Stimulated activated effector memory CD8-positive, alpha-beta T cell treated with anti-CD3 and anti-CD28 coated beads, Interleukin-12 subunit alpha, Interleukin-12 subunit beta, amount 100 ng/mL, for 72 hours (primary cell): Measurements from ENCODE around the gene AGER.

ENCODE experiments used
- ATAC-seq: fragments of 150-1000 bp; cut with Tn5 transposase; 2 replicates; pipeline ENCODE4 v1.10.0; 2021
- DNase-seq, 2 donors: peaks; one replicate each; pipeline ENCODE4 v3.0.0; 2021 to 2022; ENCODE audit warnings: low spot score in 2 of 2
- H3K27ac Mint-ChIP-seq: one replicate; pipeline ENCODE4 v1.8.0; 2022; ENCODE audit warnings: mild to moderate bottlenecking, mixed read lengths
- H3K36me3 Mint-ChIP-seq: one replicate; pipeline ENCODE4 v1.8.0; 2022; ENCODE audit warnings: mild to moderate bottlenecking, mixed read lengths
- H3K4me1 Mint-ChIP-seq: one replicate; pipeline ENCODE4 v1.8.0; 2022; ENCODE audit warnings: mixed read lengths
- H3K4me3 Mint-ChIP-seq: one replicate; pipeline ENCODE4 v1.8.0; 2022; ENCODE audit warnings: mild to moderate bottlenecking, mixed read lengths
- H3K9me3 Mint-ChIP-seq: one replicate; pipeline ENCODE4 v1.8.0; 2022; ENCODE audit warnings: mixed read lengths

Gene AGER

DNA sequence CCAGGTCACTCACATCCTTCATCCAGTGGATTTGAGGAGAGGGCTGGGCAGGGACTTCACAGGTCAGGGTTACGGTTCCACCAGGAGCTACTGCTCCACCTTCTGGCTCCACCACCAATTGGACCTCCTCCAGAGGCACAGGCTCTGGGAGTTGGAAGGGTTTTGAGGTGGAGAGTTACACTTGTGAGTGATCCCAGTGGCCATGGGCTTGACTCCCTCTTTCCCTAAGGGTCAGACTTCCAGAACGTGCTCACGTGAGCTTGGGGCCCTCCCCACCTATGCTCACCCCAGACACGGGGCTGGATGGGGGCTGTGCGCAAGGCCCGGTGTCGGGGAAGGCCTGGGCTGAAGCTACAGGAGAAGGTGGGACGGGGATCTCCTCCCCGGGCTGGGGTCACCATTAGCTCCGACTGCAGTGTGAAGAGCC is 1.5 kb downstream of the AGER start:
- Mint-ChIP-seq H3K4me3 (no peak overlapping the region), H3K4me1 (peaks cover 78% of the 10 kb centered on the region), H3K9me3 (no peaks in the 10 kb centered on the region), H3K36me3 (peaks cover 100% of the 10 kb centered on the region), H3K27ac (peak overlapping the region; percentile 99)
- ATAC-seq (no peak), DNase-seq (no peak)

DNA sequence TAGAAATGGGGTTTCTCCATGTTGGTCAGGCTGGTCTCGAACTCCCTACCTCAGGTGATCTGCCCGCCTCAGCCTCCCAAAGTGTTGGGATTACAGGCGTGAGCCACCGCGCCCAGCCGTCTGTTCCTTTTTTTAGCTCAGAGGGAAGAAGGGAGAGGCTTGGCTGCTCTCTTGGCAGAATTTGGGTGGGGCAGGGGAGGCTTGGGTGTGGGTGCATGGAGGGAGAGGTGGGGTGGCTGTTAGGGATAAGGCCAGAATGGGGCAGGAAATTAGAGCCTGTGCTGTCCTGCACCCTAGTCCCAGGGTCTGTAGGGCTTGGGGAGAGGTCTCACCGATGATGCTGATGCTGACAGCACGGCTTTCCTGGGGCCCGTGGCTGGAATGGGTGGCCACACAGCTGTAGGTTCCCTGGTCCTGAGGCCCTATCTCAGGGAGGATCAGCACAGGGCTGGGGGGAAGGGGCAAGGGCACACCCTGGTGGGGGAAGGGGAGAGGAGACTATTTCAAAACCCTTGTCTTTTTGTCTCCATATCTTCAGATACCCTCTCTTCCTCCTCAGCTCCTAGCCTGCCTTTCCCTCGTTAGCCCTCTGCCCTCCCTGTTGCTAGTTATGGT is 2.0 kb downstream of the AGER start:
- DNase-seq (no peak), ATAC-seq (no peak)
- peaks cover 78% of the 10 kb centered on the region for H3K4me1 Mint-ChIP-seq
- H3K9me3 Mint-ChIP-seq = no peaks in the 10 kb centered on the region
- H3K36me3 Mint-ChIP-seq = peaks cover 96% of the 10 kb centered on the region
- H3K27ac Mint-ChIP-seq = peak overlapping the region; percentile 99
- no peak overlapping the region for H3K4me3 Mint-ChIP-seq

DNA sequence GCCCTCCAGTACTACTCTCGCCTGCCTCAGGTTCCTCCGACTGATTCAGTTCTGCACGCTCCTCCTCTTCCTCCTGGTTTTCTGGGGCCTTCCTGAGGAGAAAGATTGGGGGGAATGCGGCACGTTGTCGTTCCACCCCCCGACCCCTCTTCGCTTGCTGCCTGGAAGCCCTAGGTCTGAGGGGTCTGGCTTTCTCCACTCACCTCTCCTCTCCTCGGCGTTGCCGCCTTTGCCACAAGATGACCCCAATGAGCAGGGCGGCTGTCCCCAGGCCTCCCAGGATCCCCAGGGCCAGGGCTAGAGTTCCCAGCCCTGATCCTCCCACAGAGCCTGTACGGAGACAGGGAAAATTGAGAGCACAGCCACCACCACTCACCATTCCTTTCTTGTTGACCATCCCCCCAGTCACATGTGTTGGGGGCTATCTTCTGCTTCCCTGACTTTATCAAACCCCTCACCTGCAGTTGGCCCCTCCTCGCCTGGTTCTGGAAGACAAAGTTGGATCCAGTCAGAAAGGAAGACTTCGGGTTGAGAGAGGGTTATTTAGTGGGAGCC is 2.8 kb downstream of the AGER start:
- no peaks in the 10 kb centered on the region for H3K9me3 Mint-ChIP-seq
- peaks cover 88% of the 10 kb centered on the region for H3K36me3 Mint-ChIP-seq
- no peak overlapping the region for H3K4me3 Mint-ChIP-seq
- no peak for ATAC-seq
- H3K27ac Mint-ChIP-seq = peak overlapping the region; percentile 80
- H3K4me1 Mint-ChIP-seq = peaks cover 78% of the 10 kb centered on the region
- DNase-seq = no peak

DNA sequence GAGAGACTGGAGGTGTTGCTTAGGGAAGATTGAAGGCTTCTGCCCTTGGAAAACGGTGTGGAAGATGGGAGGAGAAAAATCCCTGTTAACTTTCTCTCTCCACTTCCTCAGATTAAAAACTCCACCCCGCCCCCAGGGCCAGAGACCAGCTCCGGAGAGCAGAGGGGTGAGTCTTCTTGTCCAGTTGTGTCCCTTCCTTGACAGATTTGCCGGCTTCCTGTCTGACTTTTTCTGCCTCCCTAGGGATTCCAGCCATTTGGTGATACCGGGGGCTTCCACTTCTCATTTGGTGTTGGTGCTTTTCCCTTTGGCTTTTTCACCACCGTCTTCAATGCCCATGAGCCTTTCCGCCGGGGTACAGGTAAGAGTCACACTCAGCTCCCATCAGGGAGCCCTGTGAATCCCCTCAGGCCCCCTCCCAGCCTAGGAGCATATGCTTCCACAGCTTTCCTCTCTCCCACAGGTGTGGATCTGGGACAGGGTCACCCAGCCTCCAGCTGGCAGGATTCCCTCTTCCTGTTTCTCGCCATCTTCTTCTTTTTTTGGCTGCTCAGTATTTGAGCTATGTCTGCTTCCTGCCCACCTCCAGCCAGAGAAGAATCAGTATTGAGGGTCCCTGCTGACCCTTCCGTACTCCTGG is 4.2 kb downstream of the AGER start:
- DNase-seq (no peak), ATAC-seq (no peak)
- peak overlapping the region; percentile 91 for H3K27ac Mint-ChIP-seq
- H3K9me3 Mint-ChIP-seq = no peaks in the 10 kb centered on the region
- peaks cover 74% of the 10 kb centered on the region for H3K36me3 Mint-ChIP-seq
- peak overlapping the region; percentile 83 for H3K4me3 Mint-ChIP-seq
- H3K4me1 Mint-ChIP-seq = peaks cover 72% of the 10 kb centered on the region

DNA sequence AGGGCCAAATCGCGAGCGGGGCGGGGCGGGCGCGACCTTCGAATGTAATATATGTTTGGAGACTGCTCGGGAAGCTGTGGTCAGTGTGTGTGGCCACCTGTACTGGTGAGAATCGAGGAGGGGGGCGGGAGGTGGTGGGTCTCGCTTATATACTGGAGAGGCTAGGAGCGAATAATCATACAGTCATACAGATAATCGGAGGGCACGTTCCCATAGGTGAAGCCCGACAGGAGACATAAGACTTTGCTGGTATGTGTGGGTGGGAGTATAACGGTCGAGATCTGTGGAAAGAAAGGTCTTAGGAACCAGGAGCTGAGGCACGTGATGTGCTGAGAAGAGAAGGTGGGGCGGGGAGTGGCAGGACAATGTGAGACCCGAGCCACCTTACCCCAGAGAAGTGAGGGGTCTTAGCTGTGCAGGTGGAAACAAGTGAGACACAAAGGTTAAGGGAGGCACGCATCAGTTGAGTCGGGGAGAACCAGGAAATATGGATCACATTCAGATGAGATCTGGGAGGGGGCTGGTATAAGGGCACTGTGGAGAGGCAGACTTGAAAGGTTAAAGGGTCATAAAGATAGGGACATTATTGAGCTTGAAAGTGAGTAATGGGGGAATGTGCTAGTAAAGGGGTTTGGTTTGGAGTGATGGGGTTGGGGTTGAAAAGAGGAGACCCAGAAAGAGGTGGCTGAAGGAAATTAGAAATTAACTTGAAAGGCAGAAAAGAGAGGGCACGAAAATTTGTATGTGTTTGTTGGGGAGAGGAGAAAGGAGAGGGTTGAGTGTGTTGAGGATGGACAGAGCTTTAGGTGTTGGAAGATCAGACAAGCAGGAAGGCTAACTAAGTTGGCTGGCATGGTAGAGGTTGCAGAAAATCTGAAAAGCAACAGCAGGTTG is 5.3 kb downstream of the AGER start:
- Mint-ChIP-seq H3K4me1 (peaks cover 73% of the 10 kb centered on the region), H3K4me3 (peak overlapping the region; percentile 83)
- ATAC-seq = peak; percentile 0

DNA sequence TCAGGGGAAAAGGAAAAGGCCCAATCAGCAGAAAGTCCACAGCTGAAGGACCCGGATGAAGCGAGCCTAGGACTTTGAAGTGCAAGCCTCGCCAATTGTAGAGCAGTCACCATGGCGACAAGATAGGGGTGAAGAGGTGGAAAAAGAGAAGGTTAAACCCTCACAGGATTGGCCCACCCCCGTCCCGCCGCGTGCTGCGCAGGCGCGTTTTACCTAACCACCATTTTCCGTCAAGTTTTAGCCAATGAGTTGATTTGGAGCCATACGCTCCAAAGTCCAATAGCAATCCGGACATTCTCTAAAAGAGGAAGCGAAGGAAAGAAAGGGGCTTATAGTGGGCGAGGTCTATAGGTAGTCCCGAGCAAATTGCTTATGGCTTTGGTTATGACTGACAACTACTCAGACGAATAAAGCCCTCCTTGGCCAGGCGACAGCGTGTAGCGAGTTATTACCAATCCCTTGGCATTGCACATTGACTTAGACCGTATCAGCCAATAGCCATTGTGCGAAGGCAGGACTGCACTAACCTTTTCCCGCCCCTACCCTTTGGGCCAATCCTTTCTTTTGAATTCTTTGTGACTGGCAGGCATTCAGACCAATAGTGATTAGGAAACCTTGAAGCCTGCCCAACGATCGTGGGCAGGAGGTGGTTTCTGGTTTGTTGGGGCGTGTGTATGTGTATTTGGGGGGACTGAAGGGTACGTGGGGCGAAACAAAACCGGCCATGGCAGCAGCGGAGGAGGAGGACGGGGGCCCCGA is 6.1 kb downstream of the AGER start, which contains the start of gene RNF5:
Gene RNF5, plus strand, starts transcription at position 618 of the 759 bp plus-strand sequence. Its CDS starts 107 bp downstream, at position 725.
- H3K9me3 Mint-ChIP-seq = no peaks in the 10 kb centered on the region
- H3K4me3 Mint-ChIP-seq = peak within 1 kb of the TSS; percentile 83
- H3K27ac Mint-ChIP-seq = peak within 1 kb of the TSS; percentile 91
- ATAC-seq = peak; percentile 91
- peaks cover 73% of the 10 kb centered on the region for H3K4me1 Mint-ChIP-seq
- peak; percentile 71 to 92 for DNase-seq
- H3K36me3 Mint-ChIP-seq = peaks cover 55% of the 10 kb centered on the region

More for the DNA sequence above, 5.3 kb downstream of the AGER start:
- H3K9me3 Mint-ChIP-seq = no peaks in the 10 kb centered on the region
- peak overlapping the region; percentile 91 for H3K27ac Mint-ChIP-seq
- no peak for DNase-seq
- peaks cover 63% of the 10 kb centered on the region for H3K36me3 Mint-ChIP-seq

DNA sequence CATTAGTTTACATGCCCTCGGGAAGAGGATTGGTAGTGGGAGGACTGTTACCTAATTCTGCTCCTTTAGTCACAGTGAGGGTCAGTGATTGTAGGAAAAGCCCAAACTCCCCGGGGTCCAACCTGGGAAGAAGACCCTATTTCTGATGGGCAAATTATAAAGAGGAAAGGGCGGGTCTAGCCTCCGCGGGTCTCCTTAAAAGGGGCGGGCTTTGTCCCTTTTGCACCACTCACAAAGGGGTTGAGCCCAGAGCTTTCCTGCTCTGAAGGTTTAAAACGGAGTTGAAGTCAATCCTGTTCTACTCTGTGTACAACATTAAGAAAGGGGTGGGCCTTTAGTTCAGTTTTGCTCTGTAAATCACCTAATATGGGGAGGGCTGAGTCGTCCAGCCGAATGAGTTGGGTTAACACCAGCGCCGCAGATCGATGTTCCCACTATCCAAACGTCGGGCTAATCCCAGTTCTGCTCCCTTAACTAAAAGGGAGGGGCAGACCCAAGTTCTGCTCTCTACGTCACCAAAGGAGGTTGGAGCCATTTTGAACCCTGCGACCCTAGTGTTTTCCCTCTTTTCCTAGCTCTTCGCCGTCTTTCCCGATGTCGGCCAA is 6.8 kb downstream of the AGER start:
- H3K9me3 Mint-ChIP-seq = no peaks in the 10 kb centered on the region
- ATAC-seq = peak; percentile 0
- H3K27ac Mint-ChIP-seq = peak overlapping the region; percentile 91
- peaks cover 48% of the 10 kb centered on the region for H3K36me3 Mint-ChIP-seq
- peak in 1 of 2 donors; percentile 75 for DNase-seq
- H3K4me1 Mint-ChIP-seq = peaks cover 71% of the 10 kb centered on the region
- peak overlapping the region; percentile 83 for H3K4me3 Mint-ChIP-seq

DNA sequence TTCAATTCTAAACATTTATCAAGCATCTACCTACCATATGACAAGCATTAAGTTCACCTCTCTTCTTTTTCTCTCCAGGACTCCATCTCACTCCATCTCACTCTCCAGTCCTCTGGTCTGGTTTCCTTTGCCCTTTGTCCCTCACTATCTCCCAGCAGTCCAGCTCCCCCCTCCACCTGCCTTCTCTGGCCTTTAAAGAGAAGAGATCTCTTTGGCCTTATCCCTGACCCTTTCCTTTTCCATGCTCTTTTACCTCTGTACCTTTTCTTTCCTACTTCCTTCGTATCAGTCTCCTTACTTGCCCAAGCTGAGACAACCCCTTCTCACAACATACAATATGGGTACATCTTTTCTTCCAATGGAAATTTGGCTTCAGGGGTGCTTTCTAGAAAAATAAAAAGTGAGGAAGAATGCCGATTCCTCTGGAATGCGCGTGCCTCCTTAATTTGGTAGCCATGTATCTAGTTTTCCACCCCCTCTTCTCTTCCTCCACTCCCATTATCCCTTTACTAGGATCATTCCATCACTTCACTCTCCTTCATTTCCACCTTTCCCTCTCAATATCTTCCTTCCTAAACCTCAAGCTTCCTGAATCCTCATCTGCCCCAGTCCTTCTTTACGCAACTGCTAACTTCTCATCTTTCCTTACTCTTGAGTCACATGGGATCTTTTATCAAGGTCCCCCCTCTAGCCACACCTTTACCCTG is 7.4 kb downstream of the AGER start:
- DNase-seq = no peak
- H3K9me3 Mint-ChIP-seq = no peaks in the 10 kb centered on the region
- H3K4me1 Mint-ChIP-seq = peaks cover 70% of the 10 kb centered on the region
- peak overlapping the region; percentile 83 for H3K4me3 Mint-ChIP-seq
- peak overlapping the region; percentile 91 for H3K27ac Mint-ChIP-seq
- peaks cover 42% of the 10 kb centered on the region for H3K36me3 Mint-ChIP-seq
- no peak for ATAC-seq

DNA sequence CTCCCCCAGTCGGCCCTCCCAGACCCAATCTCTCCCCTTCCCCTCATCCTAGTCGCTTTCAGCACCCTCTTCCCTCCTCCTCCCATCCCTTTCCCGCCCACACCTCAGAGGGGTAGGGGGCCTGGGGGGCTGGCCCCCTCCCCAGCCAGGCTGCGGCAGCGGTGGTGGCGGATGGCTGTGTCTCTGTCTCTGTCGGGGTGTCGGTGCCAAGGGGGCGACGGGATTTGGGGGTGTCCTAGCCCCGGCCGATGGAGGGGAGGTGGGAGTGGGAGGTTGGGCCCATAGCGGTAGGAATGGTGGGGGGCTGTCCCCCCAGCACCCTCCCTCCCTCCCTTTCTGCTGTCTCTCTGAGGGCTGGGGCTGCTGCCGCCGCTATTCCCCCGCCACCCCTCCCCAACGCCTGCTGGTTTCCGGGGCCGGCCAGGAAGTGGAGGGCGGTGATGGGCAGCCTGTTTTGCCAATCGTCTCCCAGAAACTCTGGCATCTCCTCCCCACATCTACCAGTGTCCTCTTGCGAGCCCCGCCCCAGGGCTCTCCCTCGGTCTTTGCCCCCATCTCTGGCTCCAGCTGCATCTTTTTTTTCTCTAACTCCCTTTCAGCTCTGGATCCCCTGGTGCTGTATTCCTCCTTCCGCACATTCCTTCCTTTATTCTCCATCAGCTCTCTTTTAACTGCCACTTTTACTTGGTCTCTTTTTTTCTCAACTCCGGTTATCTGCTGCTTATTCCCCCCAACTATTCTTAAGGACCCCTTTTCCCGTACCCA is 8.2 kb downstream of the AGER start, which contains the start of gene AGPAT1:
Gene AGPAT1, minus strand, starts transcription at position 374 of the 765 bp plus-strand sequence. CDS start 4,588 bp downstream, outside the sequence.
- H3K27ac Mint-ChIP-seq = peak within 1 kb of the TSS; percentile 91
- peak; percentile 91 to 99 for DNase-seq
- peak within 1 kb of the TSS; percentile 83 for H3K4me3 Mint-ChIP-seq
- peaks cover 68% of the 10 kb centered on the region for H3K4me1 Mint-ChIP-seq
- peaks cover 35% of the 10 kb centered on the region for H3K36me3 Mint-ChIP-seq
- no peaks in the 10 kb centered on the region for H3K9me3 Mint-ChIP-seq
- peak; percentile 69 for ATAC-seq

DNA sequence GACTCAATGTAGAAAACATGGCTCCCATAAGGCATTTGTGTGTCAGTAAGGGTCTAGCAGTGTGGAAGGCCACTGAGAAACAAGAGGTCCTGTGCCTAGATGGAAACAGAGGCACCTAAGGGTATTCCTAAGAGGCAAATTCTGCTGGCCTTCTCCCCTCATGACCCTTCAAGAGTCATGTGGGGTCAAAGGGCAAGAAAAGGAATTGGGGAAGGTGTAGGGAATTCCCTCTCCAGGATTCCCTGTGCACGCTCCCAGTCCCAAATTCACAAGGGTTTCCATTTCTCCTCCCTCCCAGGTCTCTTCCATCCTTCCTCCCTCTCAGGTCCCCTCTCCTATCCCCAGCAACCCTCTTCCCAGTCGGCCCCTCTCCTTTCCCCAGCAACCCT is 8.7 kb downstream of the AGER start:
- Mint-ChIP-seq H3K4me3 (peak overlapping the region; percentile 83), H3K4me1 (peaks cover 68% of the 10 kb centered on the region), H3K9me3 (no peaks in the 10 kb centered on the region), H3K36me3 (peaks cover 35% of the 10 kb centered on the region), H3K27ac (peak overlapping the region; percentile 91)
- DNase-seq (no peak), ATAC-seq (no peak)

DNA sequence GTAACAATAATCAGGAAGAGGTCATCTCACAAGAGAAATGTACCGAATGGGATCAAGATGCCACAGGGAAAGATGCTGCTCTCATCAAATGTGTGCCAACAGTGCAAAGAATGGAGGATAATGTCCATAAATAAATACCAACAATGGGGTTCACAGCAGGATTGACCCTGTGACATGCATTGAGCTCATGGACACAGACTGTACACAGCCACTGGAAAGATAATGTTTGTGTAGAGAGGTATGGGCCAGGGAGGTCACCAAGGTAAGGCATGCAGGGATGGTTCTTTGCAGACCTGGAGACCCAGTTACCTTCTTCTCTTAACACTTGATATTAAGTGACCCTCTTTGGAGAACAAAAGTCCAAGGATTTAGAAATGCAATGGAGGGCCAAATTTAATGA is 9.6 kb downstream of the AGER start:
- no peak overlapping the region for H3K27ac Mint-ChIP-seq

DNA sequence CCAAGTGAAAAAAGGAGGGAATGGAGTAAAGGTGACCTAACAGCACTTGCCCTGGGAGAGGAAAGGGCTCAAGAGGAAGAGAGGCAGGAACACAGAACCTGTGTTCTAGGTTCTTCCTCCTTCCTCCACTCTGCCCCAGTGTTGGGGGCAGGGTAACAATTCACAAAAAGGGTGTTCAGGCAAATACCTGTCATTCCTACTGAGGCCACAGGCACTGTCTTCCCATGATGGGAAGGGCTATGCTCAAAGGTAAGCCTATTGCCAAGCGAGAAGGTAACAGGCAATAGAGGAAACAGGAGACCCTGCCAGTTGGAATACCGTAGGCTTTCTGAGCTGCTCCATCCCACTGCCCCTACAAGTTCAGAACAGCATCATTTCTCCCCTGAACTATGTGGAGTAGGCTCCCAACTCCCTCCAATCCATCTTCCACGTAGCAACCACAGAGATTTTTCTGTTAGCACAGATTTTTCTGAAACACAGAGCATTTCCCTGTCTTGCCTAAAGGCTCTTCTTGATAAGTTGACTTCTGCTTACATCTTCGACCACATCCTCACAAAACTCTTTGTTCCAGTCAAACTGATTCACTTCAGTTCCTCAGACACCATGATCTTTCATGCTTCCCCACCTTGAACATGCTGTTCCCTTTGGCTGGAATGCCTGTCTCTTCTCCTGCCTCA is 10.9 kb downstream of the AGER start:
- peaks cover 34% of the 10 kb centered on the region for H3K36me3 Mint-ChIP-seq
- no peaks in the 10 kb centered on the region for H3K9me3 Mint-ChIP-seq
- H3K4me3 Mint-ChIP-seq = no peak overlapping the region
- ATAC-seq (no peak), DNase-seq (no peak)
- no peak overlapping the region for H3K27ac Mint-ChIP-seq
- peaks cover 67% of the 10 kb centered on the region for H3K4me1 Mint-ChIP-seq

More for the DNA sequence above, 9.6 kb downstream of the AGER start:
- no peak for DNase-seq
- ATAC-seq = no peak
- Mint-ChIP-seq H3K36me3 (peaks cover 34% of the 10 kb centered on the region), H3K9me3 (no peaks in the 10 kb centered on the region), H3K4me3 (peak overlapping the region; percentile 83), H3K4me1 (peaks cover 69% of the 10 kb centered on the region)

DNA sequence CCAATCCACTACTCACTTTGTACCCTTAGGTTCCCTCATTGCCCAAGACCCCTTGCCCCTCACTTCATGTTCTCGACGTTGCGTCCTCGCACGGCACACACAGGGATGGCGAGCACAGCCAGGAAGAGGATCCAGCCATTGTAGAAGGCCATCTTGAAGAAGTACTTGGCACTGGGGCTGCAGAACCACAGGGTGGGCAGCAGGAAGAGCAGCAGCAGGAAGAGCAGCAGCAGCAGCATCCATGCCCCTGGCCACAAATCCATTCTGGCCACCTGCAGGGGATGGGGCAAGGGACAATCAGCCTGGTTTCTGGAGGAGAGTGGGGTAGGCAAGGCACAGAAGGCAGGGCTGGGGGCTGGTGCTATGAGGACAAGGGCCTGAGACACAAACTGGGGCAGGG is 12.8 kb downstream of the AGER start:
- Mint-ChIP-seq H3K9me3 (no peaks in the 10 kb centered on the region), H3K4me3 (no peak overlapping the region), H3K36me3 (peaks cover 42% of the 10 kb centered on the region), H3K4me1 (peaks cover 58% of the 10 kb centered on the region), H3K27ac (no peak overlapping the region)
- DNase-seq (no peak), ATAC-seq (no peak)
